ENCODE measurements around the gene ASPHD1.
"Not testable (repeated sequence)": the region's sequence is repeated elsewhere in the genome, so short reads cannot be mapped to it uniquely, and the experiment has no call there.

Gene ASPHD1

DNA sequence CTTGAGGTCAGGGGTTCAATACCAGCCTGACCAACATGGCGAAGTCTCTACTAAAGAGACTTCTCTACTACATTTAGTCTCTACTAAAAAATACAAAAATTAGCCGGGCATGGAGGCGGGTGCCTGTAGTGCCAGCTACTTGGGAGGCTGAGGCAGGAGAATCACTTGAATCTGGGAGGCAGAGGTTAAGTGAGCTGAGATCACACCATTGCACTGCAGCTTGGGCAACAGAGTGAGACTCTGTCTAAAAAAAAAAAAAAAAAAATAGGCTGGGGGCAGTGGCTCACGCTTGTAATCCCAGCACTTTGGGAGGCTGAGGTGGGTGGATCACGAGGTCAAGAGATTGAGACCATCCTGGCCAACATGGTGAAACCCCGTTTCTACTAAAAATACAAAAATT is 9.6 kb downstream of the ASPHD1 start:
- DNase-seq, result not testable (repeated sequence)

DNA sequence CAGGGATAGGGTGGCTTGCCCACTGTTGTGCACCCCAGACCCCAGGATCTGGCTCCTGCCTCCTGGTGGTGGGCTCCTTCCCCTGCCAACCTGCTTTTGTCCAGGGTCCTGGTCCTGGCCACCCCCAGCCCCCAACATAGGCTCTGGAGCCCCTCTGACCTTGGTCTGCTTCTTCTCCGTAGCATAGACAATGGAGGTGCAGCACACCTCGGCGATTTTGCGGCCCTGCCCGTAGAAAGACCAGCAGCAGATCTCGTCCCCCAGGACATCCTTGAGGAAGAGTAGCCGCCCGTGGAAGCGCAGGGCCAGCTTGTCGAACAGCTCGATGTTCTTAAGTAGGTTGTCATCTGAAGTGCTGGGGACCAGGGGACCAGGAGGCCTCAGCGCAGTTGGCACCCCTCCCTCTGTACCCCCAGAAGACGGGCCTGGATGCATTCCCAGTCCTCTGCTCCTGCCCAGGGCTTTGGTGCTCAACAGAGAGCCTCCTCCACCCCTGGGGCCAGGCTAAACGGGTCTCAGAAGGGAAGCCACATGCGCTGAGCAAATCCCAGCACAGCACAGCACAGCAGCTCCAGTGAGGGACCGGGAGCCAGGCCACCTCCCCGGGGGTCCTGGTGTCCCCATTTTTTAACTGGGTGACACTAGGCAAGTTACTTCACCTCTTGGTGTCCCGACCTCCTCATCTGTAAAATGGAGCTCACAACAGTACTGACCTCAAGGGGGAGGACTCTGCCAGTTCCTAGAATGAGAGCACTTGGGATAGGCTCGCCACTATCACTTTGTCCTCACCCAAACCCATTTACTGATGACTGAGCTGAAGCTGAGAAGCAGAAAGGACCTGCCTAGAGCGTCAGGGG is 10.8 kb downstream of the ASPHD1 start:
- no peak for DNase-seq

DNA sequence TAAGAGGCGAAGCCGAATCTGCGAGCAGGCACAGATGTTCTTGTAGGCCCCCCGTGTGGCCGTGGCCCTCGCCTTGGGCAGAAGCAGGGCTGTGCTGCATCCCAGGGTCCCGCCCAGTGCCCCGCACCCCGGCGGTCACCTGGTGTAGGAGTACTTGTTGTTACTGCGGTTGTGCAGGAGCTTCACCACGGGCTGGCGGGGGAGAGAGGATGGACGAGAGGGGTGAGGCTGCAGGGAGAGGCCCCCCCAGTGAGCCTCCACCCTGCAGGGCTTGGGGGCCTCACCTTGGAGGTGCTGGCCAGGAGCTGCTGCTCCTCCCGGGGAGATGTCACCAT is 11.4 kb downstream of the ASPHD1 start:
- no peak for DNase-seq

DNA sequence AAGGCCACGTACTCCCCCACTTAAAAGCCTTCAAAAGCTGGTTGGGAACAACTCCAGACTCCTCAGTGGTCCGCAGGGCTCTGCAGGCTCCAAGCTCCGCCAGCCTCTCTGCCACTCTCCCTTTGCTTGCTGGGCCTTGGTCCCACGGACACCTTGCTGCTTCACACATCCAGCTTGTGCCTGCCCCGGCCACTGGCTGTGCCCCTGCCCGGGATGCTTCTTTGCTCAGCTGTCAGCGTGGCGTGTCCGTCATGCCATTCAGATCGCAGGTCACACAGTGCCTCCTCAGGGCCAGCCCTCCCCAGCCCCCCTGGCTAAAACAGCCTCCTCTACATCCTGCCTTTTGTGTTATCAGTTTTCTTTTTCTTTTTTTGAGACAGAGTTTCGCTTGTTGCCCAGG is 11.8 kb downstream of the ASPHD1 start:
- DNase-seq, result peak in 1 of 2 experiments; percentile 46

DNA sequence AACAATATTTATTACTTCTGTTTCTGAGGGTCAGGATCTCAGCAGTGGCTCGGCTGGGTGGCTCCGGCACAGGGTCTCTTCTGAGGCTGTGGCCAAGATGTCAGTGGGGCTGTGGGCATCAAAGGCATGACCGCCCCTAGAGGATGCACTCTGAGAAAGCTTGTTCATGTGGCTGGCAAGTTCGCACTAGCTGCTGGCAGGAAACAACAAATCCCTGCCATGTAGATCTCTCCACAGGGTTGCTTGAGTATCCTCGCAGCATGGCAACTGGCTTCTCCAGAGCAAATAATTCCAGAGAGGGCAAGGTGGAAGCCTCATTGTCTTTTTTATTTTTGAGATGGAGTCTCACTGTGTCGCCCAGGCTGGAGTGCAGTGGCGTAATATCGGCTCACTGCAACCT is 13.2 kb downstream of the ASPHD1 start:
- DNase-seq, result no peak

DNA sequence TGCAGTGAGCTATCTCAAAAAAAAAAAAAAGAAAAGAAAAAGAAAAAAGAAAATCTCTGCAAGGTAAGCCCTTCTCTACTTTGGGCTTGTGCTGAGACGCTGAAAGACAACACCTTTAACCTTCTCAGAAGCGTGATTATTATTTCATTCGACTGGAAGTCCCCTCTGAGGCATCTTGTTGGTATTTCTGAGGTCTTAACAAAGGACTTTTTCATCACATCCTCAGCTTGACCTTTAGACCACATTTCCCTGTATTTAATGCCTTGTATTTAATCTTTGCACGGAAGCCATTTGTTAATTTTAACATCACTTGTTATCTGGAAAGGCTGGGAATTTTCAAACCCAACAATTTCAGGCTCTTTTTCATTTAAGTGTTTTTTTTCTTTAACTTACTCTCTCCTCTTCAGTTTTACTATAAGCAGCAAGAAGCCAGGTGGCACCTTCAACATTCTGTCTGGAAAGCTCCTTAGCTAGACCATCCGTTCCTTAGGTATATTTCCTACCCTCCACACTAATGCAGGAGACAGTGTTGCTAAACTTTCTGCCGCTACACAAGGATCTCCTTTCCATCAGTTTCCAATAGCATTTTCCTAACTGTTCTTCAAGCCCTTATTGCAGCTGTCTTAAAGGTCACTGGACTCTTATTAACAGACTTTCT is 15.4 kb downstream of the ASPHD1 start:
- no peak for DNase-seq

DNA sequence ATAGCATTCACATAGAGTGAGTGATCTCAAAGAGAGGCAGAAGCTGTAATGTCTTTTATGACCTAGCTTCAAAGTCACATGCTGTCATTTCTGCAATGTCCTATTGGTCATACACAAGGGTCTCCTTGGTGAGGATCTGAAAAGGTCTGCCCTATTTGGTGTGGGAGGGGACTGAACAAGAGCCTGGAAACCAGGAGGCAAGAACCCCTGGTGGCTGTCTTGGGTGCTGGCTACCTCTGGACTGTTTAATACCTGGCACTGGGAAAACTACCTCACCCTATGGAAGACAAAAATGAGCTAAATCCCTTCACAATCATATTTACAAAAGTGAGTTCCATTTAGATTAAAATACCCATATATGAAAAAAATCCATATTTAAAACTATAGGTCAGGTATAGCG is 16.7 kb downstream of the ASPHD1 start:
- no peak for DNase-seq

DNA sequence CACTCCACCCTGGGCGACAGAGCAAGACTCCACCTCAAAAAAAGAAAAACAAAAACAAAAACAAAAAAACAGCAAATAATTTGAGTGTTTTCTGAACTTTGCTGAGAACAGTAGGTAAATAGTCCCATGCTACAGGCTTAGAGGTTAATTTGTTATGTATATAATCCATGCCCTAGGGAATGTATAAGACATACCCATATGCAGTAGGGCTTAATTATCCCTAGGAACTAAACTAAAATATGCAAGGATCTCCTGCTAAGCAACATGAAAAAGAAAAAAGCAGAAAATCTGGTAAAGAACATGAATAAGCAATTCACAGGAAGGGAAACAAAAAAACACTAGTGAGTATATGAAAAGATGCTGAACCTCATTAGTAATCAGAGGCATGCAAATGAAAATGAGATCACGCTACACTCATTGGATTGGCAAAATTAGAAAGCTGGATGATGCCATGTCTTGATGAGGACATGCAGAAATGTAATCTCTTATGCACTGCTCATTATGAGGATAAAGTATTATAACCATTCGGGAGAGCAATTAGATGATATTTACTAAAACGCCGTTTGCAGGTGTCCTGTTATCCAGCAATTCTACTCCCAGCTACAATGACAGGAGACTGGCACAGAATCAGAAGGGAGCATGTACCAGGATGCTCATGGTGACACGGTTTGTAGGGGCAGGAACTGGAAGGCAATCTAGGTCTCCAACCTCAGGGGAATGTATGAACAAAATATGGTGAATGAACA is 20.2 kb downstream of the ASPHD1 start:
- no peak for DNase-seq

DNA sequence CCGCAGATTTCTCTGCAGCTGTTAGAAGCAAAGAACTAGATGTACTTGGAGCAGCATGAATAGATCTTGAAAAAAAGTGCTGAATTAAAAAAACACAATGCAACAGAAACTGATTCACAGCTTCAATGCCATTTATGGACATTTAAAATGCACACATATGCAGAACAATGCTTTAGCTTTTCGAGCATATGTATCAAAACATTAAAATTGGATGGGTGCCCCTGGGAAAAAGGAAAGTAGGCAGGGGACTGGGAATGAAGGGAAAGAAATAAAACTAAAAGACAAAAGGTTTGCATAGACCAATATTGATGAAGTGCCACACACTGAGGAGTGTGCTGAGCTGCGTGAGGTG is 20.7 kb downstream of the ASPHD1 start:
- DNase-seq, result no peak

DNA sequence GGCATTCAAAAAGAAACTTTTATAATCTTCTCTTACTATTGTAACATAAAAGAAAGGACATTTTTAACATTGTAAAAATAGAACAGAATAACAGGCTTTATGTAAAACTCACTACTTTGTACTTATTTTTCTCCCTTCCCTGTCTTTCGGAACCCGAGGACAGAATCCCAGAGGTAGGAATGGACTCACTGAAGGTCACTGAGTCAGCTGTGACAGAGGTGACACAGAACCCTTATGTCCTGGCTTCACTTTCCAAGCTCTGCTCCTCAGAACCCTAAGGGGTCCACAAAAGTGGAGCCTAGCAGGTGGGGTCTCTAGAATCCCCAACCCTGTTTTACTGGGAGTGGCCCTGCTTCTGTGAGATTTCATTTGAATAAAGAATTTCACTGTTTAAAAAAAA is 22.0 kb downstream of the ASPHD1 start:
- no peak for DNase-seq

DNA sequence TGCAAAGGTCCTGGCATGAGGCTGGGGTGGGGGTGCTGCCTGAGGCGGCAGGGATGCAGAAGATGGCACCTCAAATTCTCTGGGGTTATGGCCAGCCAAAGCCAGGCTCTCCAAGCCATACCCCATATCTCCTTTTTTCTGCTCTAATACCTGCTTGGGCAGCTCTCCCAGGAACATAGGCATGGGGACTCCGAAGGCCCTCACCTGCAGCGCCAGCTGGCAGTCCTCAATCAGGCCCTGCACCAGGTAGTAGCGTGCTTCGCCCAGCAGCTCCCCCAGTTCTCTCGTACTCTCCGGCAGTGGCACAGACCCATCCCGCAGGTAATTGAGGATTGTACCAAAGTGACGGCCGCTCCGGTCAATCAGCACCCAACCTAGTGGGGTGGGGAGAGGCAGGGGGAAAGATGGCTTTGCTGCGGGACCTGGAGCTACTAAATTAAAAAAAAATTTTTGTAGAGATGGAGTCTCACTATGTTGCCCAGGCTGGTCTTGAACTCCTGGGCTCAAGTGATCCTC is 22.8 kb downstream of the ASPHD1 start:
- DNase-seq, result no peak

DNA sequence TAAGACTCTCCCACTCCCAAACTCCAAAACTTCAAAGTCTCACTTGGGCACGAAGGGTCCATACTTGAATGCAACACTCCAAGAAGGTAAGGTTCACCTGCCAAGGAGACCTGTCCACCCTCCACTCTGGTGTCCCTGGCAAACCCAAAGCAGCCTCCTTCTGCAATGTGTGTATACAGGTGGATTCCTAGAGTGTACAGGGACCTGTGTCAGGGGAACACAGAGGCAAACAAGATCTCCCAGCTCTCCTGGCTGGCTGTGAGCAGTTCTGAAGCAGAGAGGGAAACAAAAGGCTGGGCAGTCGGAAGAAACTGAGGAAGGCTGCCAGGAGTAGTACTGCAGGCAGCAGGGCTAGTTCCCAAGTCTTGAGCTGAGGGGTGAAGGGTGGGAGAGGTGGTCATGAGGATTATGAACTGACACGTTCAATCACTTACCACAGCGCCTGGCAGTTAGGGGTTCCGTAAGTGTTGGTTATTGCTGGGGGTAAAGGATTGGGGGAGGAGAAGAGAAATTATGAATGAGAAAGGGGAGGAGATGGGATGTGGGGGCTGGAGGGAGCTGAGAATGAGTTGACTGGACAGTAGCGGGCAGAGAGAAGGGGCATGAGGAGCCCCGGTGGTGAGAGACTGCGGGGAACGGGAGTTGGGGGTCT is 24.9 kb downstream of the ASPHD1 start:
- DNase-seq, result no peak

DNA sequence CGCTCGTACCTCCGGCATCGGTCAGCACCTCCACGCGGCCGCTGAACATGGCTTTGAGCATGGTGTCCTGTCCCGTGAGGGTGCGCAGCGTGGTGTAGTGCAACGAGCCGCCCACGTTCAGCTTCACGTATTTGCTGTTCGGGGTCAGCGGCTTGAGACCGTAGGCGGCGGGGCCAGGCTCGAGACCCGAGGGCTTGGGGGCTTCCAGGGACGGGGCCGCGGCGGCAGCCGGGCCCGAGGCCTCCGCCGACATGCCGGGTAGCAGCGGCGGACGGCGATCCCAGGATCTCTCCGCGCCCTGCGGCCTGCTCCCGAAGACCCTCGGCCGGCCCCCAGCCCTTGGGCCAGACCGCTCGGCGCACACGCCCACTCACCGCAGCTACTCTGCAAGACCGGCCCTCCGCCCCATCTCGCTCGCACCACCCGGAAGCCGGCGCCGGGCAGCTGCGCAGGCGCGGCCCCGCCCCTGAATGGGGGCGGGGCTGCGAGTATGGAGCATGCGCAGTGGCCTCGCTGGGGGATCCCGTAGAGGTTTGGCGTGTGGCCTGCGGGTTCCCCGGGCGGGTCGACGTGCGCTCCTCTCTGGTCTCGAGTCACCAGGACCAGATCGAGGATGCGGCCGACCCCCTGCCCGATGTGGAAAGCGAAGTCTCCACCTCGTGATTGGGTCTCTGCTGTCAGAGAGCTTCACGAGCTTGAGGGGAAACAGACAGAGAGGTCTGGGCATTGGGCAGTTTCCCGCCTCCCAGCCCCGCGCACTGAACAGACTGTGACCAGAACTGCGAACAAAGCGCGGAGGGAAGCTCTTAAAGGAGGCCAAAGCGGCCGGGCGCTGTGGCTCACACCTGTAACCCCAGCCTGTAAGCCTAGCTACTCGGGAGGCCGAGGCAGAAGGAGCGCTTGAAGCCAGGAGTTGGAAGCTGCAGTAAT is 25.8 kb downstream of the ASPHD1 start, which contains the start of gene KCTD13:
Gene KCTD13, minus strand, starts transcription at position 446 of the 930 bp plus-strand sequence. Its CDS starts 193 bp downstream, at position 253.
- DNase-seq, result peak; percentile 82 to 84

DNA sequence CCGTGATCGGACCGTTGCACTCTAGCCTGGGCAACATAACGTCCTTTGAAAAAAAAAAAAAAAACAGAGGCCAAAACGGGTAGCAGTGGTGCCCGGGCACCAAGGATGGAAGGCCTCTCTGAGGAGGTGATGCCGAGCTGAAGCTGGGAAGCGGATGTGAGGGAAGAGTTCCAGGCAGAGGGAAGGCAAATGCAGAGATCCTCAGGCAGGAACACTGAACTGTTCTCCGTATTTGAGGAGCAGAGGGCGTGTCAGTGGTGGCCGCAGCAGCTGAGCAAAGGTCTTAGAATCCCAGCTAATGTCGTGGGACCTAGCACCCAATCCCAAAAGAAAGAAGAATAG is 26.4 kb downstream of the ASPHD1 start:
- DNase-seq, result peak in 1 of 2 experiments; percentile 65

DNA sequence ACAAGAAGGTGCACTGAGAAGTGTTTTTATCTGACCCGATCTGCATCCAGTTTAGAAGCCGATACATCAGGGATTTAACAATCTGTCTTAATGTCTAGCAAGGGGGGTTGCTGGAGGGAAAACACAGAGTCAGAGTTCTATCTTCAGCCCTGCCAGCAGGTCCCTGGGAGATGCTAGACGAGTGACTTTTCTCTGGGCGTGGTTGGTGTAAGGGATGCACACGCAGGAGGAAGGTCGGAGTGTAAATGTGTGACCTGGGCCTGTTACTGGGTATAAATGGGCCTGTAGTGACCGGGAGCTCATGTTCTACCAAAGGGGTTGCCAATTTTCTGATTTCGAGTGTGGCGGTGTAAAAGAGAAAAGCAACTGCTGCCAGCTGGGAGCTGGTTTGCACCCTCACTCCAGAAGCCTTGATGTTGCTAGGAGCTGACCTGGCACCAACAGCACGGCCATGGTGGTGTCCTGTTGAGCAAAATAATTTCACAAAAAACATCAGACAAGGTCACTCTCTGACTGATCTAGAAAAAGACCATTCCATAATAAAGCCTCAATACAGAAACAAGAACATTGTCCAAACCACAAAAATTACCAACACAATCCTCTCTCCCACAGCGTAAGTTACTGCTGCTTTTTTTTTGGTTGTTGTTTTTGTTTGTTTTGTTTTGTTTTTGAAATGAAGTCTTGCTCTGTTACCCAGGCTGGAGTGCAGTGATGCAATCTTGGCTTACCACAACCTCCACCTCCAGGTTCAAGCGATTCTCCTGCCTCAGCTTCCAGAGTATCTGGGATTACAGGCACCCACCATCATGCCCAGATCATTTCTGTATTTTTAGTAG is 27.0 kb downstream of the ASPHD1 start:
- peak in 1 of 2 experiments; percentile 34 for DNase-seq

DNA sequence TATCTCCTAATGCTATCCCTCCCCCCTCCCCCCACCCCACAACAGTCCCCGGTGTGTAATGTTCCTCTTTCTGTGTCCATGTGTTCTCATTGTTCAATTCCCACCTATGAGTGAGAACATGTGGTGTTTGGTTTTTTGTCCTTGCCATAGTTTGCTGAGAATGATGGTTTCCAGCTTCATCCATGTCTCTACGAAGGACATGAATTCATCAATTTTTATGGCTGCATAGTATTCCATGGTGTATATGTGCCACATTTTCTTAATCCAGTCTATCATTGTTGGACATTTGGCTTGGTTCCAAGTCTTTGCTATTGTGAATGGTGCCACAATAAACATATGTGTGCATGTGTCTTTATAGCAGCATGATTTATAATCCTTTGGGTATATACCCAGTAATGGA is 31.5 kb downstream of the ASPHD1 start:
- DNase-seq, result not testable (repeated sequence)

DNA sequence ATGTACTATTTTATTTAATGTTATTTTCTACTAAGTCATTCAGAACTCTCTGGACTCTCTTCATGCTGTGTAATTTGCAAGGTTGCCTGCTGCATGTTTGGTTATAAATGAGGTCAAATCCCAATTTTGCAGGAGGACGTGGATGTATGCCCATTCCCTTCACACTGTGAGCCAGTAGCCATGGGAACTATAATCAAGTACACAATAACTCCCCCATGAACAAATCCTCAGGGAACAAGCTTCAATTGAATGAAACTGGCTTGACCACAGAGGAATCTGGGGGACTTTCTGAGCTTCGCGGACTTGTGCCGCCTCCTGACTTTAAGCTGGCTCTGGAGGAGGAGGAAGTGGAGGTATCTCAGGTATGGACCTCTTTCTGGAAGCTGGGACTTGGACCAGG is 40.4 kb downstream of the ASPHD1 start:
- DNase-seq, result no peak

DNA sequence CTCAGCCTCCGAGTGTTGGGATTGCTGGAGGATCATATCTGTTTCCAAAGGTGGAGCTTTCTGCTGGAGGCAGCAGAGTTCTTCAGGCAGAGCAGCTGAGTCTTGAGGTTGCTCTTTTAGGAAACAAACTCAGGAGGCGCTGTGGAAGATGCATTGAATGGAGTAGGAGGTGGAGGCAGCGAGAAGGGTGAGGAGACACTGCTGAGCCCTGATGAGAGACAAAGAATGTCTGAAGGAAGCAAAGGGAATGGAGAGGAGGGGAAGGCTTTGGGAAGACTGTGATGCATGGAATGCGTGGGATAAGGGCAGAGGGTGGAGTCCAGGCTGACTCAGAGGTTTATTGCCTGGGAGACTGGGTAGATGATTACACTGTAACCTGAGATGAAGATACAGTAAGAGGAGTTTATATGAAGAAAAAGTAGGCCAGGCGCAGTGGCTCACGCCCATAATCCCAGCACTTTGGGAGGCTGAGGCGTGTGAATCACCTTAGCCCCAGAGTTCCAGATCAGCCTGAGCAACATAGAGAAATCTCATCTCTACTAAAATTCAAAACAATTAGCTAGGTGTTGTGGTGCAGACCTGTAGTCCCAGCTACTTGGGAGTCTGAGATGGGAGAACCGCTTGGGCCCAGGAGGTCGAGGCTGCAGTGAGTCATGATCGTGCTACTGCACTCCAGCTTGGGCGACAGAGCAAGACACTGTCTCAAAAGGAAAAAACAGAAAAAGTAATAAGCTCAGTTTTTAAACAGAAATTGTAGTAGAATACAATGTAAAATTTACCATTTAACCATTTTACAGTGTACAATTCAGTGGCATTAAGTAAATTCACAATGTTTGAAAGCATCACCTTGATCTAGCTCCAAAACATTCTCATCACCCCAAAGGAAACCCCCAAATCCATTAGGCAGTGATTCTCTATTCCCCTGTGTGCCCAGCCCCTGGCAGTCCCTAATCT is 43.8 kb downstream of the ASPHD1 start:
- peak; percentile 61 to 65 for DNase-seq

DNA sequence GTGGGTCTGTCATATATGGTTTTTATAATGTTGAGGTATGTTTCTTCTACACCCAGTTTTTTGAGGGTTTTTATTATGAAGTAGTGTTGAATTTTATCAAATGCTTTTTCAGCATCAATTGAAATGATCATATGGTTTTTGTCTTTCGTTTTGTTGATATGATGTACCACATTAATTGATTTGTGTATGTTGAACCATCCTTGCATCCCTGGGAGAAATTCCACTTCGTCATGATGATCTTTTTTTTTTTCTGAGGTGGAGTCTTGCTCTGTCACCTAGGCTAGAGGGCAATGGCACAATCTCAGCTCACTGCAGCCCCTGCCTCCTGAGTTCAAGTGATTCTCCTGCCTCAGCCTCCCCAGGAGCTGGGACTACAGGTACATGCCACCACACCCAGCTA is 47.6 kb downstream of the ASPHD1 start:
- no peak for DNase-seq

Measured in SHP77 (cell line).